Activated B cell treated with CpG ODN at 0.5 μM for 24 hours (primary cell): ENCODE data around the gene FAM193A. TPM values are rescaled to one million over a fixed set of nuclear protein-coding genes. Genes with fewer than 3 reads are reported as not detected.
A peak's percentile ranks its signal among the peaks of the same experiment; 100 is the strongest.
"Not testable (repeated sequence)": the region's sequence is repeated elsewhere in the genome, so short reads cannot be mapped to it uniquely, and the experiment has no call there.

ENCODE experiments used
- ATAC-seq: fragments of 200-7000 bp; cut with Tn5 transposase; one replicate; pipeline ENCODE4 v1.10.0; 2021; ENCODE audit warnings: low read depth, mild to moderate bottlenecking, moderate library complexity
- CTCF ChIA-PET: fragments of 350-600 bp; sonication (Branson Sonifier 250); formaldehyde crosslinking; loops from one replicate; lab custom pipeline; 2021; ENCODE audit warnings: antibody characterized with exemption; lab: Charles Lee
- POLR2A ChIA-PET: fragments of 350-600 bp; sonication (Branson Sonifier 250); formaldehyde crosslinking; loops from one replicate; lab custom pipeline; 2021; ENCODE audit warnings: antibody characterized with exemption; lab: Charles Lee
- DNase-seq: peaks from one replicate; pipeline ENCODE4 v3.0.0; 2022
- H3K27ac Mint-ChIP-seq: one replicate; pipeline ENCODE4 v1.8.0; 2020; ENCODE audit warnings: mixed read lengths
- H3K27me3 Mint-ChIP-seq: one replicate; pipeline ENCODE4 v1.8.0; 2021; ENCODE audit warnings: mixed read lengths
- H3K36me3 Mint-ChIP-seq: one replicate; pipeline ENCODE4 v1.8.0; 2021; ENCODE audit warnings: low read depth, mixed read lengths
- H3K4me1 Mint-ChIP-seq: one replicate; pipeline ENCODE4 v1.8.0; 2021; ENCODE audit warnings: mixed read lengths
- H3K4me3 Mint-ChIP-seq: one replicate; pipeline ENCODE4 v1.8.0; 2020; ENCODE audit warnings: mild to moderate bottlenecking, mixed read lengths
- H3K9me3 Mint-ChIP-seq: one replicate; pipeline ENCODE4 v1.8.0; 2020; ENCODE audit warnings: mixed read lengths
- intact Hi-C: fragments of 100-400 bp; cut with micrococcal nuclease; formaldehyde crosslinking; loops from one replicate; pipeline ENCODE4 v1.15.1; 2024
- total RNA-seq: library from RNA; stranded (reverse); gene quantifications from 2 replicates; pipeline ENCODE4 v1.2.3, GENCODE V29; 2022
- TF ChIP-seq, protein P1 (sequence below): fragments of 200-600 bp; IDR thresholded peaks from one replicate; pipeline ENCODE4 v1.8.0; 2022; ENCODE audit warnings: antibody characterized with exemption, mild to moderate bottlenecking

FAM193A gene
- total RNA-seq, 1 donor from 2014 or later: 42.8 TPM

DNA sequence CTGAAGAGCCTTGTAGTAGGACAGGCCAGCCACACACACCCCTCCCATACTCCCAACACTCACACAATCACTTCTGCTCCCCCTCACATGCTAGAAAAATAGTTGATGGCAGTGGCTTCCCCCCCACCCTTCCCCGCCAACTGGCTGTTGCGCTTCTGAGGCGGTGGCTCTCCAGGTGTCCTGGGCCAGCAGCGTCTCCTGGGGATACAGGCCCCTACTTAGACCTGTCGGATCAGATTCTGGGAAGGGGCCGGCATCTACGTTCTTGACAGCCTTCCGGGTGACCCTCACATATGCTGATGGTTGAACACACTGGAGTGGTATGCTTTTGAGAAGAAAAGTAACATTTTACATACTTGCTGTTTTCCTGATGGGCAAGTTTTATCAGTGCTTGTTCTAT, 179.8 kb downstream of the FAM193A start:
- TF ChIP-seq, protein P1, sequence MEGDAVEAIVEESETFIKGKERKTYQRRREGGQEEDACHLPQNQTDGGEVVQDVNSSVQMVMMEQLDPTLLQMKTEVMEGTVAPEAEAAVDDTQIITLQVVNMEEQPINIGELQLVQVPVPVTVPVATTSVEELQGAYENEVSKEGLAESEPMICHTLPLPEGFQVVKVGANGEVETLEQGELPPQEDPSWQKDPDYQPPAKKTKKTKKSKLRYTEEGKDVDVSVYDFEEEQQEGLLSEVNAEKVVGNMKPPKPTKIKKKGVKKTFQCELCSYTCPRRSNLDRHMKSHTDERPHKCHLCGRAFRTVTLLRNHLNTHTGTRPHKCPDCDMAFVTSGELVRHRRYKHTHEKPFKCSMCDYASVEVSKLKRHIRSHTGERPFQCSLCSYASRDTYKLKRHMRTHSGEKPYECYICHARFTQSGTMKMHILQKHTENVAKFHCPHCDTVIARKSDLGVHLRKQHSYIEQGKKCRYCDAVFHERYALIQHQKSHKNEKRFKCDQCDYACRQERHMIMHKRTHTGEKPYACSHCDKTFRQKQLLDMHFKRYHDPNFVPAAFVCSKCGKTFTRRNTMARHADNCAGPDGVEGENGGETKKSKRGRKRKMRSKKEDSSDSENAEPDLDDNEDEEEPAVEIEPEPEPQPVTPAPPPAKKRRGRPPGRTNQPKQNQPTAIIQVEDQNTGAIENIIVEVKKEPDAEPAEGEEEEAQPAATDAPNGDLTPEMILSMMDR: no peak
- ChIA-PET POLR2A (no interaction called here), CTCF (no interaction called here)
- DNase-seq (no peak), ATAC-seq (no peak)
- Mint-ChIP-seq H3K9me3 (no peaks in the 10 kb centered on the region), H3K36me3 (peaks cover 67% of the 10 kb centered on the region), H3K4me1 (peaks cover 21% of the 10 kb centered on the region), H3K4me3 (no peak overlapping the region), H3K27me3 (no peaks in the 10 kb centered on the region), H3K27ac (no peak overlapping the region)
- intact Hi-C loops: no loop called here

DNA sequence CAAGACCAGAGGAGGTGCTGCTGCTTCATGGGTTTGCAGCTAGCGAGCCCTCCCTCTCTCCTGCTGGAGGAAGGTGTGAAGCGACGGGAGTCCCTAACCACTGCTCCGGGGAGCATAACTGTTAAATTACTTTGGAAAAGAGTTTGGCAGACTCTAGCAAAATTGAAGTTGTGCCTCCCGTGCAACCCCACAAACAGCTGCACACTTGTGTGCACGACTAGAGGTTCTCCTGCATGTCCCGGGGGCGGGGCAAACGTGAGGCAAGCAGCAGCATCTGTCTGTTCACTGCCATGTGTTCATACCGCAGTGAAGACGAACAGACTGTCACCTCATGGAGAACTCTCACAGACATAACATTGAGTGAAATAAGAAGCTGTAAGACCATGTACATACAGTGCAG, 185.1 kb downstream of the FAM193A start:
- Mint-ChIP-seq H3K4me3 (no peak overlapping the region), H3K27ac (no peak overlapping the region), H3K9me3 (no peaks in the 10 kb centered on the region), H3K36me3 (peaks cover 56% of the 10 kb centered on the region), H3K27me3 (no peaks in the 10 kb centered on the region), H3K4me1 (peaks cover 2% of the 10 kb centered on the region)
- TF ChIP-seq, protein P1: no peak
- DNase-seq (no peak), ATAC-seq (no peak)
- CTCF ChIA-PET: no interaction called here
- intact Hi-C loops: no loop called here
- POLR2A ChIA-PET: no interaction called here

DNA sequence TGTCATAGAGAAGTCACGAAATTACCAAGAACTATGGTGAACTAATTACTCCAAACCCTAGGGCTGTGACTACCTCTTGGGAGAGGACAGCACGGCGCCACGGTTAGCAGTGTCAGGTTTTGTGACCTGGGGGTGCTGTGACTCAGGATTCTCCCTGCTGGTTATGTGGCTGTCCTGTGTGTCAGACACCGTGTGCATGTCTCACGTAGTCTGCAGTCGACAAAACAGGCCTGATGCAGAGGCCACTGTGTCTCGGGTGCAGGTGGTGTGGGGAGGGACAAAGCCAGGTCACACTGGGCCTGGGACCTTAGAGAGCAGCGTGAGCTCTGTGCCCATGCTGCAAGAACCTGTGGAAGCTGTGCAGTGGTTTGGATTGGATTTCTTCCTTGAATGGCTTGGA, 185.6 kb downstream of the FAM193A start:
- H3K27ac Mint-ChIP-seq: peak overlapping the region; percentile 3
- CTCF ChIA-PET: no interaction called here

GRCh38 chr4:2723751-2724150, 187.3 kb downstream of the FAM193A start:
- TF ChIP-seq, protein P1: no peak
- Mint-ChIP-seq H3K4me3 (no peak overlapping the region), H3K9me3 (no peaks in the 10 kb centered on the region), H3K27me3 (no peaks in the 10 kb centered on the region), H3K36me3 (peaks cover 42% of the 10 kb centered on the region), H3K4me1 (peaks cover 2% of the 10 kb centered on the region), H3K27ac (no peak overlapping the region)
- ATAC-seq (no peak), DNase-seq (no peak)
- ChIA-PET CTCF (no interaction called here), POLR2A (interaction anchor here (0.6 kb wide), 2 partner anchors 32 to 46 kb away, joined by 3 to 4 read pairs; no protein-coding TSS in a partner anchor)
- intact Hi-C loops: no loop called here

More for the DNA sequence above, 185.6 kb downstream of the FAM193A start:
- Mint-ChIP-seq H3K27me3 (no peaks in the 10 kb centered on the region), H3K9me3 (no peaks in the 10 kb centered on the region), H3K36me3 (peaks cover 52% of the 10 kb centered on the region), H3K4me3 (no peak overlapping the region), H3K4me1 (peaks cover 2% of the 10 kb centered on the region)
- intact Hi-C loops: no loop called here
- TF ChIP-seq, protein P1: no peak
- ATAC-seq: no peak
- POLR2A ChIA-PET: interaction anchor here (1.2 kb wide), 1 partner anchor 20 kb away, joined by 3 read pairs; no protein-coding TSS in a partner anchor
- no peak for DNase-seq

DNA sequence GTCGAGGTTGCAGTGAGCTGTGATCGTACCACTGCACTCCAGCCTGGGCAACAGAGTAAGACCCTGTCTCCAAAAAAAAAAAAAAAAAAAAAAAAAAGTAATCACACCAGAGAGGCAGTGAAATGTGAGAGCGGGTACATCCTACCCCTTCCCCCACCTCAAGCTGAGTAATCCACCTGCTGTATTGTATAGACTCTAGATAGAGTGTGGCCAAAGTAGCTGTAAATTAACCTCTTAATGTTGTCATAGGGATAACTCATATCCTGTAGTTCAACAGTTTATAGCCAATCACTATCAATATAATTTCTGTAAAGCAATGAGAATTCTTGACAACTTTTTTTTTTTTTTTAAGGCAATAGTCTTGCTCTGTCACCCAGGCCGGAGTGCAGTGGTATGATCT, 188.9 kb downstream of the FAM193A start:
- ChIA-PET POLR2A (interaction anchor here (0.7 kb wide), 2 partner anchors 22 to 502 kb away, joined by 4 to 5 read pairs; no protein-coding TSS in a partner anchor), CTCF (interaction anchor here (1.0 kb wide), 1 partner anchor 21 kb away, joined by 3 read pairs; no protein-coding TSS in a partner anchor)
- TF ChIP-seq, protein P1: no peak
- intact Hi-C loops: no loop called here
- Mint-ChIP-seq H3K4me3 (no peak overlapping the region), H3K36me3 (peaks cover 39% of the 10 kb centered on the region), H3K27ac (no peak overlapping the region), H3K9me3 (no peaks in the 10 kb centered on the region), H3K27me3 (no peaks in the 10 kb centered on the region), H3K4me1 (peaks cover 2% of the 10 kb centered on the region)
- ATAC-seq (no peak), DNase-seq (no peak)

- POLR2A ChIA-PET: not testable (repeated sequence)
- H3K36me3 Mint-ChIP-seq: peaks cover 34% of the 10 kb centered on the region
Measured at GRCh38 chr4:2726881-2727280, 190.4 kb downstream of the FAM193A start.

More at GRCh38 chr4:2726881-2727280, 190.4 kb downstream of the FAM193A start:
- H3K4me3 Mint-ChIP-seq, DNase-seq, H3K27ac Mint-ChIP-seq, H3K4me1 Mint-ChIP-seq, H3K9me3 Mint-ChIP-seq, ATAC-seq, CTCF ChIA-PET, H3K27me3 Mint-ChIP-seq, intact Hi-C loops: not testable (repeated sequence)
